AG08395 (cell line): ENCODE measurements around the gene NME3.

Experiments used
- DNase-seq: peaks from one replicate; pipeline ENCODE4 v3.0.0; 2012; ENCODE audit warnings: mixed read lengths, low spot score

Gene NME3

DNA sequence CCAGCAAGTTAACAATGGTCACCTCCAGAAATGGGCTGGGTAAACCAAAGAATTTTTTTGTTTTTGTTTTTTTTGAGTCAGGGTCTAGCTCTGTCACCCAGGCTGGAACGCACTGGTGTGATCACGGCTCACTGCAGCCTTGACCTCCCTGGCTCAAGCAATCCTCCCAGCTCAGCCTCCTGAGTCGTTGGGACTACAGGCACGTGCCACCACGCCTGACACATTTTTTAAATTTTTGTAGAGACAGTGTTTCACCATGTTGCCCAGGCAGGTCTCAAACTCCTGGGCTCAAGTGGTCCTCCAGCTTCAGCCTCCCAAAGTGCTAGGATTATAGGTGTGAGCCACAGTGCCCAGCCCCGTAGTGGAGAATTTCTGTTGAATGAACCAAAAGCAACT lies 9.3 kb upstream of the NME3 start:
- no peak for DNase-seq

DNA sequence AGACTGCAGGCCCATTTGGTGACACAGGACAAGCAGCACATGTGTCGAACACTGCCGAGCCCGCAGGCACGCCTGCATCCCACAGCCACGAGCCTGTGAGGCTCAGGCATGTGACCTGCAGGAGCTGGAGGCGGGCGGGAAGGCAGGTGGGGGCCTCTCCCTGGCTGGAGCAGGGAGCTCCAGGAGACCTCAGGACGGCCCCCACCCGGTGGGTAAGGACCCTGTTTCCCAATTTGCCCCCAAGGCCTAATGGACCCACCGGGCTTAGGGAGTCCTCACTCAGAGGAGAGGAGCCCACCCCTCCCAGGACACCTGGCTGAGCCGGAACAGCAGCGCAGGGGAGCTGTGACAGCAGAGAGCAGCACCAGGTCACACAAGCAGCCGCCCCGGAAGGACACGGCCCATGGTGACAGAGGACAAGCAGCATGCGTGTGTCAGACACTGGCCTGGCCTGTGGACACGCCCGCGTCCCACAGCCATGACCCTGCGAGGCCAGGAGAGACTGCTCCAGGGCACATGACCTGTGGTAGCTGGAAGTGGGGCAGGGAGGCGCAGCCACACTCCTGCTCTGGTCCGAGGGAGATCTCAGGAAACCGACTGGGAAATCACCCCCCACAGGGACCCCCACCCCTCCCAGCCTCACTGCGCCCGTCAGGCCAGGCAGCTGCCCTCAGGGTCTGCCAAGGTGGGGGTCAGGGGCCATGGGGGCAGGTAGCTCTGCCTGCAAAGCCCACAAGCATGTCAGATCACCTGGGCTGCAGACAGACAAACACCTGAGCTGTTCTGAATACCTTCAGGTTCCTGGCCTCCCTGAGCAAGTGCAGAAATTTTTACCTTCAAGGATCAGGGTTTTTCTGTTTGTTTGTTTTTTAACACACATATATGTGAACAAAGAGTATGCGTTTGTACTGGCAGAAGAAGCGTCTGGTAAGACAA lies 8.7 kb upstream of the NME3 start:
- DNase-seq, result no peak

DNA sequence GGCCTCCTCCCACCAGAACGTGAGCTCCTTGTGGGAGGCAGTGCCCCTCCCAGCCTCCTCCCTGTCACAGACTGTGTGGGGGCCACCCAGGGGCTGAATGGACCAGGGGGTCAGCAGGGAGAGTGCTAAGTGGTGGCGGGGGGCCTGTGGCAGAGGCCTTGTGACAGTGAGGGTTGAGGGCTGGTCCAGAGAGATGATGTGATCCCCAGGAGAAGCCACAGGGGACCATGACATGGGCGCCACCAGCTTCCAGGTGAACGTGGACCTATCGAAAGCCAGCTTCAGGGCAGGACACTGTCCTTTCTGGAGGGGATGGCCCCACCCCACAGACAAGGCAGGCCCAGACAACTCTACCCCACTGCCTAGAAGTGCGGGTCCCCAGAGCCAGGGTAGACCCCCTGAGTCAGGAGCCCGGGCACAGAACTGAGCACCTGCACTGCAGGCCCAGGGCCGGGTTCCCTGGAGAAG lies 7.9 kb upstream of the NME3 start:
- DNase-seq, result no peak

DNA sequence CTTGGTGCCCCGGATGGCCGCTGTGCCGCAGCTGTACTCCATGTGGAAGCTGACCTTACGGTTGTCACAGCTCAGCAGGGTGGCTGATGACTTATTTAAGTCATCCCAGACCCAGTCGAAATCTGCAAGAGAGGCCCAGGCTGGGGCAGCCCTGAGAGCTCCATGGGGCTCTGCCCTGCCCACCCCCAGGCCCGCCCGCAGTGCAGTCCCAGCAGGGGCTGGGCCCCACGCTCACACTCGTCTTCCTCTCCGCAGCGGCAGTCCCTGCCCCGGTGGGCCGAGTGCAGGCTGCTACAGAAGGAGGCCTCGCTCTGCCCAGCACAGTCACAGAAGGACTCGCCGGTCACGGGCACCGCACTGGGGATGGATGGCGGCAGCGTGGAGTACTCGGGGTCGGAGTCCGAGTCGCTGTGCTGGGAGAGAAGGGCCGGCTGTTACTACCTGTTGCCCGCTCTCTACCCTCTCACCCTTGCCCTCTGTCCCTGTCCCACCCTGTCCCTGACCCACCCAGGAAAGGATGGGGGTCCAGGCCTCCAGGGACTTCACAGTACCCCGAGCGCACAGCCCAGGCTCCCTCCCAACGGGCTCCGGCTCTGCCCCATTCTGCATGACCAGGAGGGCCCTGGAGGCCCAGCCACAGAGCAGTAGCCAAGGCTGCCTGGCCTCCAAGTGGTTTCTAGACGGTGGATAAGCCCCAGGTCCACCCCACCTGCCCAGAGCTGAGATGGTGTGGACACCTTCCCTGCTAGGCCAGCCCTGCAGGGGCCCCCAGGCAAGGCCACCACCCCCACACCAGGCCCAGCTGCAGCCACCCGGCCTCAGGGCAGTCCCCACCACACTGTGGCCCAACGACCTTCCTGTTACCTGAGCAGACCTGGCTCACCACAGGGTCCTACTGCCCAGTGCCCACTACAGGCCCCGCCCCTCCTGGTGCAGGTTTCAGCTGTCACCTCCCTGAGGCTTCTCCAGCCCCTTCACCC lies 7.1 kb upstream of the NME3 start:
- DNase-seq, result no peak

DNA sequence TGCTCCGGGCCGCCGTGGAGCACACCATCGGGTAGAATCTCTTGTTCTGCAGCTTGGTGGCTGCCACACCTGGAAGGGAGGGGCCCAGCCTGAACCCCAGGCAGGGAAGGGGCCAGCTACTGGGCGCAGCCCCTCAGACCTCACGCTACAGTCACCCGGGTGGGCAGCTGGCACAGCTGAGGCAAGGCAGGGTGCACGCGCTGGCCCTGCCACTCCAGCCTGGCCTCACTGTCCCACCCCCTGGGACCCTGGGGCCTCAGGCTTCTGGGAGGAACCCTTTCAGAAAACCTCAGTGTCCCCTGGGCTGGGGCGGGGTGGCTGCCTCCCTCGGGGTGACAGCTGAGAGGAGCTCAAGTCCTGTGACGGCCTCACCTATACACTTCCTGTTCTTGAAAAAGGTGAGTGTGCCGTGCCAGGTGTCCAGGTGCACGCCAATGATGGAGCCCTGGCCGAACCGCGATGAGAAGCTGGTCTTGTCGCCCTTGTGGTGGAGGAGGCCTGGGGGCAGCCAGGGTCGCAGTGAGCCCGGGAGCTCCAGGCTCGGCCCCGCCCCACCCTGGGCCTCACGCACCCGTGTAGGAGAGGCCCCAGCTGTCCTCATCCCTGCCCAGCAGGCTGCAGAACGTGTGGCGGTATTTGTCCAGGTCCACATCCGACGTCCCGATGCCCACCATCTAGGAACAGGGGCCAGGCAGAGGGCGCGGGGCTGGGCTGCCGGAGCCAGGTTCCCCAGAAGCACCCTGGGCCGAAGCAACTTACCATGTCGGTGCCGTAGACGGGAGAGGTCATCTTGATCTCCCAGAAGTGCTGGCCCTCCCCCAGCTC lies 6.2 kb upstream of the NME3 start:
- DNase-seq, result no peak

DNA sequence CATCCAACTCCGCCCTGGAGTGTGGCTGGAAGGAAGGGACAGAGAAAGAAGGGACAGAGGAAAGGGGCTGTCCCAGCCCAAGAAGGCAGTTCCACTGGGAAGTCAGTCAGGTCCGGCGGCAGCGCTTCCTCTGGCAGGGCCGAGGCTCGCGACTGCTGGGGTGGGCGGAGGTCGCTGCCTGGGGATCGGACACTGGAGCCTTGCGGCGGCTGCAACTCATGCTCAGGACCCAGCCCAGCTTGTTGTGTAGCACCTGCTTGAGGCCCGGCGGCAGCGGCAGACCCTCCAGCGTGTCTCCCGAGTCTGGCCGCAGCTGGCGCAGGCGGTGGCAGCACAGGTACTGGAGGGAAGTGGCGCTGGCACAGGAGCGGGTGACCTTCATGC lies 5.6 kb upstream of the NME3 start:
- DNase-seq, result no peak

DNA sequence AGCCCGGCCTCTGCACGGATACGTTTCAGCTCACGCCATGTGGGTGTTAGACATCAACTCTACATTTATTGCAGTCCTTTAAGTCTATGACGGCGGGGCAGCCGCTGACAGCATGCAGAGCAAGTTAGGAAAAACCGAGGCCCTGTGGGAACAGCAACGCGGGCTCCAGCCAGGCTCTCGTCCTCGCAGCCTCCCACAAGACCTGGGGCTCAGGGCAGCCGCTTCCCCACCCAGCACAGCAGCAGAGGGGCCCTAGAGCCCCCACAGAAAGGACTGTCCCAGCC lies 5.3 kb upstream of the NME3 start:
- no peak for DNase-seq

DNA sequence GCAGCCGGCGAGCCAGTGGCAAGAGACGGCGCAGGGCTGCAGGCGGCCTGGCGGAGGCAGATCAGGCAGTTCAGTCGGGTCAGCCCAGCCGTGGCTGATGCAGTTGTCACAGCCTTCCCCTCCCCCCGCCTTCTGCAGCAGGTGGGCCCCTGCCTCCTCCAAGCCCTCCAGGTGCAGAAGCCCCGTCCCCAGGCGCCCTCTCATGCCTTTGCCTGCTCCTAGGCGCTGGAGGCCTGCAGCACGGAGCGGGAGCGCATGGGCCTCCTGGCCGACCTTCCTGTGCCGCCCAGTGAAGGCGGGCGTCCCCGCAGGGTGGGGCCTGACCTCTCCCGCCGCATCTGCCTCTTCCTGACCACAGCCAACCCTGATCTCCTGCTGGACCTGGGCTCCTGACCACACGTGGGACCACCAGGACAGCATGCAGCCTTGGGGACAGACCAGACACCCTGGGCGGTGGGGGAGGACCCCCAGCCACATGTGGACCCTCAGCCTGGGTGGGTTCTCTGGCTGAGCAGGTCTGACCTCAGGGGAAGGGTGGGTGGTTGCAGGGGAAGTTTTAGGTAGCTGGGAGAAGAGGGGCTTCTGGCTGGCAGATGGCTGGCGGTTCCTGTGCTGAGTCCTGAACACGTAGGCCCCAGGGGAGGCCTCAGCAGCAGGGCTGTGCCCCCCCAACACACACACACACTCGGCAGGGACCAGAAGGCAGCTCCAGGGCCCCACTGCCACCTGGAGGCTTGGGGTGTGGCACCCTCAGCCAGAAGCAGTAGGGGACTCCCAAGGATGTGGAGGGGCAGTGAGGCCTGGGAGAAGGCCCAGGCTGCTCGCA lies 4.7 kb upstream of the NME3 start:
- DNase-seq, result no peak

DNA sequence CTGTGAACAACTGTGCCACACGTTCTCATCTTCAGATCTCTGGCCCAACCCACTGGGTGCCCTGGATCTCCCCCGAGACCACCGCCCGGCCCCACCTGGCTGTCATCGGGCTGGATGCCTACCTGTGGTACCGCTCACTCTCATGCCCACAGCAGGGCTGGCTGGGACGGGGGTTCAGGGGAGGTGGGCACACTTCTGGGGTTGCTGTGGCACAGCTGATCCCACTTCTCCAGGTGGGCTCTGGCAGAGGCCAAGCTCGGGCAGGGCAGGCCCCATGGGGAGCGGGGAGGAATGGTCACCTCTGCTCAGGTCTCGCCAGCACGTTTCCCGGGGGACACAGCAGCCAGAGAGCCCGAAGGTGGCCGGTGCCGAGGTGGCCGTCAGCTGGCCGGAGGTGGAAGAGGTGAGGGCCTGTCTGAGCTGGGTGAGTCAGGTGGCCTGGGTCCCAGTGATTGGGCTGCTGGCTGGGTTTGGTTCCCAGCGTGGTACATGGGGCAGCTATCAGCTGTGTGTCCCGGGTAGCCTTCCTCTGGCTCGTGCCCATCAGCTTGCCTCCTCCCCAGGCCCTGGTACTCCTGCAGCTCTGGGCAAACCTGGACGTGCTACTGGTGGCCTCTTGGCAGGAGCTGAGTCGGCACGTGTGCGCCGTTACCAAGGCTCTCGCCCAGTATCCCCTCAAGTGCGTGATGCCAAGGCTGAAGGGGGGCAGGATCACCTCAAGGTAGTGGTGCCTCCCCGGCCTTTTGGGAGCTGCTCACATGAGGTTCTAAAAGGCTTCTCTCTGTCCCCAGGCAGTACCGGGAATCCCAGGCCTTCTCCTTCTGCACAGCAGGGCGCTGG lies 3.9 kb upstream of the NME3 start:
- no peak for DNase-seq

DNA sequence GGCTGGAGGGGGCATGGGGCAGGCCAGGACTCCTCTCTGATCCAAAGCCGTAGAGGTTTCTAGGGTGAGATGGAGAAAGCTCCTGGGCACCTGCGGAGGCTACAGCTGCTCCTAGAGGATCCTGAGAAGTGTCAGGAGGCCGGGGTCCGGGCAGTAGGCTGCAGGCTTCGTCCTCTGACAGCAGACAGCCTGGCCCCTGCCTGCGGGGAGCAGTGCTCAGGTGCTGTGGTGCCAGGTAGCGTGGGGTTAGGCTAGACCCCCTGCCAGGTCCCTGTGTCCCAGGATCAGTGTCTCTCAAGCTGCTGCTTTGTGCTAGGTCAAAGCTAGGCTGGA lies 3.1 kb upstream of the NME3 start:
- DNase-seq, result no peak

DNA sequence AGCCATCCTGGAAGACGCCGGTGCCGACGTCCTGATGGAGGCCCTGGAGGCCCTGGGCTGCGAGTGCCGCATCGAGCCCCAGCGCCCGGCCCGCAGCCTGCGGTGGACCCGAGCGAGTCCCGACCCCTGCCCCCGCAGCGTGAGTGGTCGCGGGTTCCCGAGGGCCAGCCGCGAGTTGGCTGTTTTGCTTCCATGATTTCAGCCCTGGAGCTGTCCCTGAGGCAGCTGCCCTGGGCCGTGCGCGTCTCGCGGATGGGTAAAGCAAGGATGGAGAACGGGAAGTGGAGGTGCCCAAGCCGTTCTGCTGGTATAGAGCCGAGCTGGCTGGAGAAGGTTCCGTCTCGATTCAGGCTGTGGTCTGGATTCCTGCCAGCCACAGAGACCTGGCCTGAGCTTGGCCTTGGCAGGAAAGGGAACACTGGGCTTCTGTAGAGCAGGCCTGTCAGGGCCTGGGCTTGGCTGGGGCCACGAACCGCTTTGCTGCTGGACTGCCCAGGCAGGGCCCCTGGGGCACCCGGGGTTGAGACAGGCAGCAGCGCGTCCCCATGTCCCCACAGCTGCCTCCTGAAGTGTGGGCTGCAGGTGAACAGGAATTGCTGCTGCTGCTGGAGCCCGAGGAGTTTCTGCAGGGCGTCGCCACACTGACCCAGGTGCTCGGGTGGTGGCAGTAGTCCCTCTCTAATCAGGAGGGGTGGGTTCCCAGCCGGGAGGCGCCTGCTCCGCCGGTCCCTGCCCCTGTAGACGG lies 2.5 kb upstream of the NME3 start:
- peak; percentile 32 for DNase-seq

DNA sequence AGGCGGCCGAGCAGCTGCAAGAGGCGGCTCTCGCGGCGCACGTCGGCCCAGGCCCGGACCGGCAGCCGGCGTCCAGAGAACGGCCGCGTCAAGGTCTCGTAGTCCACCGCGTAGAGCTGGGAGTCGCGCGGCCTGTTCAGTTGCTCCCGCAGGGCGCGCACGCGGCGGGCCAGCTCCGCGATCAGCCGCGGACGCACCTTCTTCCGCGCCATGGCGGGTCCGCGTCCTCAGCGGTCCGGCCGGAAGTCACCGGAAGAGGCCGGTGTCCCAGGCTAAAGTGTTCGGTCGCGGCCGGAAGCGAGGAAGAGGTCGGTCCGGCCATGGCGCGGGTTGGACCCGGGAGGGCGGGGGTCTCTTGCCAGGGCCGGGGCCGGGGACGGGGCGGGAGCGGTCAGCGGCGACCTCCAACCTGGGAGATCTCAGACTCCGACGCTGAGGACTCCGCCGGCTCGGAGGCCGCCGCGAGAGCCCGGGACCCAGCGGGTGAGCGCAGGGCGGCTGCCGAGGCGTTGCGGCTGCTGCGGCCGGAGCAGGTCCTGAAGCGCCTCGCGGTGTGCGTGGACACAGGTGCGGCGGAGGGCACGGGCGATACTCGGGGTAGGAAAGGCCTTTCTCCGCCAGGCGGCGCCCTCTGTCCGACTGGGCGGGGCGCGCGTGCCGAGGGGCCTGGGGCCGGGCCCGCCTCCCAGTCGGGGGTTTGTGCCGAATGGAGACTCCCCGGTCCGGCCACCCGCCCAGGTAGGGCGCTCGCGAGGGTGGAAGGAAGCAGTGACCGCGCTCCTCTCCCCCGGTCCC lies 1.8 kb upstream of the NME3 start, which contains the start of gene MRPS34:
Gene MRPS34 (minus strand): TSS at position 227 of the 795 bp plus-strand sequence. CDS start 15 bp downstream, at position 212.
- peak; percentile 85 for DNase-seq

DNA sequence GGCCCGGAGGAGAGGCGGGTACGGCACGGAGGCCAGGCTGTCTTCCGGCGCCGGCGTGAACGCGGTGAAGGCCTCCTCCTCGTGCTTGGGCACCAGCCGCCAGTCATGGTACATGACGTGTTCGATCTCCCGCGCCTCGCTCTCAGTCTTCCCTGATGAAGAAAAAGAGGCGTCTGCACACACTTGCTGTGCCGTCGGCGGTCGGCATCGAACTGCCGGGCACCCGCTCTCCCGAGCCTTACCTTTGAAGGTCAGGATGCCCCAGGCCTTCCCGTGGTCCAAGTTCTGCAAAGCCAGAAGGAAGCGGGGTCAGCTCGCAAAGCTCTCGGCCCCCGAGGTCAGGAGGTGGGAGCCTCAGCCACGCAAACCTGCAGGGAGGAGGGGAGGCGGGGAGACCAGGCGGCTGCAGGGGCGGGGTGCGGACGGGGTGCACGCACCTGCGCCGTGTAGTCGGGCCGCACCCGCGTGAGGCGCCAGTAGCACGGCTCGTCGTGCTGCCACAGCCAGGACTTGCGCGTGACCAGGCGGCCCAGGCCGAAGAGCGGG lies 1.1 kb upstream of the NME3 start, which contains the start of gene EME2:
Gene EME2 (plus strand): TSS at position 449 of the 546 bp plus-strand sequence. CDS start 418 bp downstream, outside the sequence.
- DNase-seq, result no peak

DNA sequence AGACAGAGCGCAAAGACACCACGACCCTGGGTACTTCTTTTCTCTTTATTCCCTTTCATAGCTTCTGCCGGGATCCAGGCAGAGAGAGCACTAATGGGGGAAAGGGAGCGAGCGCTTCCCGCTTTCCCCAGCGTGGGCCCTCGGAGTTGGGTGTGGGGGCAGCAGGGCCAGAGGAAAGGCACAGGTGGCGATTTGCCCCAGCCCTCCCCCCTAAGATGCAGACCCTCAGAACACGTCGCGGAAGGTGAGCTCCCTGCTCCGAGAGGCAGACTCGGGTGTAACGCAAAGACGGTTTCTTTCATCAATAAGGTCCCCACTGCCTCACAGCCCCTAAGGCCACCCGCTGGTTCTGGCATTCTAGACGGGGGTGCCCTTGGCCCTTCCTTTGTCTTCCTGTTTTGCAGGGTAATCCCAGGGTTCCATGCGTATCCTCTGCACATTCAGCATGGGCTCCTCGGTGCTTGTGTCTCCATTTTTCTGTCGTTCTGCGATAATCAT lies 570 bp upstream of the NME3 start:
- DNase-seq, result no peak

DNA sequence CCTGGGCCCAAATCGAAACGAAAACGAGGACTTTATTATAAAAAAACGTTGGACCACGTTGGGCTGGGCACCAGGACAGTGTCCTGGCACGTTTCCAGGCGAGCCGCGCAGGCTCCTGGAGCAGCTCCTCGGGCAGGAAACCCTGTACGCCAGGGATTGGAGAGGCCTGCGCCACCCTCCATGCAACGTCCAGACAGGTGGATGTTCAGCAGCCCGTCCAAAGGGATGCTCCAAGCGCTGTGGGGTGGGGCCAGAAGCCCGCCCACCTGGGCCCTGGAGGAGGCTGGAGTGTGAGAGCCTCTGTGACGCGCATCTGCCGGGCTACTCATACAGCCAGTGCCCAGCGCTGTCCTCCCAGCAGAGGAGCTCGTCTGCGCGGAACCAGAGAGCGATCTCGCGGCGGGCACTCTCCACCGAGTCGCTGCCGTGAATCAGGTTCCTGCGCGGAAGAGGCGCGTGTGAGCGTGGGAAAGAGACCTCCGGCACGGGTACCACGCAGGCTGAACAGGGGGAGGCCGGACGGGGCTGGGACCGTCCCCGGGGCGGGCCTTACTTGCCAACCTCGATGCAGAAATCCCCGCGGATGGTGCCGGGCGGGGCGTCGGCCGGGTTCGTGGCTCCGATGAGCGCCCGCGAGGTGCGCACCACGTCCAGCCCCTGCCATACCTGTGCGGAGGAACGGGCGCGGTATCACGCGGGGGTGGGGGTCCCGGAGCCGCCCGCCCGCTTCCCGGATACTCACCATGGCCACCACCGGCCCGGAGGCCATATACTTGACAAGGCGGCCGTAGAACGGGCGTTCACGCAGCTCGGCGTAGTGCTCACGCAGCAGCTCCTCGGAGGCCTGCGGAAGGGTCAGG lies 785 bp downstream of the NME3 start:
- DNase-seq, result peak; percentile 61

DNA sequence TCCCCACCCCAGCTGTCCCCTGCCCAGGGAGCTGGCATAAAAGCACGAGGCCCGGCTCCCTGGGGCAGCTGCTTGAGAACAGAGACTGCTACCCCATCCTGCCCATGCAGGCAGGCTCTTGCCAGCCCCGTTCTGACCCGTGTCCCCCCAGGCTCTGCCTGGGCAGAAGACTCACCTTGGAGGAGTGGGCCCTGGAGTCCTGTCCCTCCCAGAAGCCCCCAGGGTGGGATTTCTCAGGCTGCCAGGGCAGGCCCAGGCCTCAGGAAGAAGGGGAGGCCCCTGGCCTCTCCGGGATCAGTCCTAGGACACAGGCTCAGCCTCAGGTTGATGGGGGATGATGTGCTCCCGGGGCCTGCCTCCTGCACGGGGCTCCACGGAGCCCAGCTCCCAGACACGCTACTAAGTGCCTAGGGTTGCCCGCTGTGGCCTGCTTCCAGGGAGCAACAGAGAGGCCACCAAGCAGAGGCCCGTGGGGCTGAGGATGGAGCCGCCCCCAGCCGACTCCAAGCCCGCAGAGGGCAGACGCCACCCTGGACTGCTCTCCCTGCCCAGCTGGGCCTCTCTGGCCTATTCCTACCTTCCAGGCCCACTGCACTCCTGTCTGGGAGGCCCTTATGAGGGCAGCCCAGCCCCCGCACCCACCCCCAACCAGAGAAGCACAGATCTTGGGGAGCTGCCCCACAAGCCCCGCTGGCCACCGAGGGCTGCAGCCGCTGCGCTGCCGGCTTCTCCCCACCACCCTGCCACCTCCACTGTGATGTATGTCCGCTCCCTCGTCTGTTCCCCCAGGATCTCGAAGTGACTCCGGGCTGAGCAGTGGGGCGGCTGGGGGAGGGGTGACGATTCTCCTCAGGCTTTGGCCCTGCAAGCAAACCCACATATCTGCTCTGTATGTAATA lies 1.7 kb downstream of the NME3 start:
- DNase-seq, result no peak
